AG08396 (cell line): ENCODE data around the gene SLC5A12.

Experiments used
- DNase-seq: peaks from one replicate; pipeline ENCODE4 v3.0.0; 2012; ENCODE audit warnings: low spot score, mixed read lengths

The SLC5A12 gene, protein sequence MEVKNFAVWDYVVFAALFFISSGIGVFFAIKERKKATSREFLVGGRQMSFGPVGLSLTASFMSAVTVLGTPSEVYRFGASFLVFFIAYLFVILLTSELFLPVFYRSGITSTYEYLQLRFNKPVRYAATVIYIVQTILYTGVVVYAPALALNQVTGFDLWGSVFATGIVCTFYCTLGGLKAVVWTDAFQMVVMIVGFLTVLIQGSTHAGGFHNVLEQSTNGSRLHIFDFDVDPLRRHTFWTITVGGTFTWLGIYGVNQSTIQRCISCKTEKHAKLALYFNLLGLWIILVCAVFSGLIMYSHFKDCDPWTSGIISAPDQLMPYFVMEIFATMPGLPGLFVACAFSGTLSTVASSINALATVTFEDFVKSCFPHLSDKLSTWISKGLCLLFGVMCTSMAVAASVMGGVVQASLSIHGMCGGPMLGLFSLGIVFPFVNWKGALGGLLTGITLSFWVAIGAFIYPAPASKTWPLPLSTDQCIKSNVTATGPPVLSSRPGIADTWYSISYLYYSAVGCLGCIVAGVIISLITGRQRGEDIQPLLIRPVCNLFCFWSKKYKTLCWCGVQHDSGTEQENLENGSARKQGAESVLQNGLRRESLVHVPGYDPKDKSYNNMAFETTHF

GRCh38 chr11:26721948-26722475 lies at the start of gene SLC5A12:
Gene SLC5A12, minus strand, starts transcription at chr11:26722060. Its CDS starts 346 bp downstream, at chr11:26721714.
- no peak for DNase-seq

GRCh38 chr11:26769027-26769426 lies 47.2 kb upstream of the SLC5A12 start:
- no peak for DNase-seq

DNA sequence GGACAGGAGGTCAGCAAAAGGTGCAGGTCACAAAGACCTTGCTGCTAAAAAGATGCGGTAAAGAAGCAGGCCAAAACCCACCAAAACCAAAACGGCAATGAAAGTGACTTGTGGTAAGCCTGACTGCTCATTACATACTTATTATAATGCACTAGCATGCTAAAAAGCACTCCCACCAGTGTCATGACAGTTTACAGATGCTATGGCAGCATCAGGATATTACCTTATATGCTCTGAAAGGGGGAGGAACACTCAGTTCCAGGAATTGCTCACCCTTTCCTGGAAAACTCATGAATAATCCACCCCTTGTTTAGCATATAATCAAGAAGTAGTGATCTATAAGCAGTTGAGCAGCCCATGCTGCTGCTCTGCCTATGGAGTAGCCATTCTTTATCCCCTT lies 45.2 kb upstream of the SLC5A12 start:
- DNase-seq: no peak

DNA sequence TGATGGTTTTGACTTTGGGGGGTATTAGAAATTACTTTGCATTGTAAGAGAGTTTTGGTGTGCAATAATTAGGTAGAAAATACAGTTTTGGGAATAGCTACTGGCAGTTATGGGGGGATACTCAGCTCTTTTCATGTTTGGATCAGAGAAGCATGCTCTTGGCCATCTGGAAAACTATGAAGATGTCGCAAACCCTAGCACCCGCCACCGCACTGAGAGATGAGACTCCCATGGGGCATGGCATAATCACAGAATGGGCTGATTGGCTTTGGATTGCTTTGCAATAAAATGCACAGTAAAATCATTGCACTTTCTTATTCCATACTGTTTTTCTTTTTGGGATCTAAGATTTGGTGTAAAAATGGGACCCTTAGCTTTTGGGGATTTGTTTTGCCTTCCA lies 43.5 kb upstream of the SLC5A12 start:
- no peak for DNase-seq

DNA sequence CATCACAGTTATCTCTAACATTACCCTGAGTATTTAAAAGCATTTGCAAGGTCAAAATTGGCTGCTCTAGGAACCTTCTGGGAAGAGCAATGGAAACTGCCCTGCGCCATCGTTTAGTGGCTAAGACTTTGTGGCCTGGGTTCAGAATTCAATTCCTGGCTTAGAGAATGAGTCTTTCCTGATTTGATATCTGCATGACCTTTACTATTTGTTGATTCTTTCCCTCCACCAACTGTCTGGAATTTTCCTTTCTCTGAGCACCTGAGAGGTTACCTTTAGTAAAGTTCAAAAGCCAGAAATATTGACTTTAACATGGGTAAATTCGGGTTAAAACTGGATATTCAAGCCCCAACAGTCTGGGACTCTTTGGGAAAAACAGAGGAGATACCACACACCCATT lies 43.0 kb upstream of the SLC5A12 start:
- DNase-seq: no peak

DNA sequence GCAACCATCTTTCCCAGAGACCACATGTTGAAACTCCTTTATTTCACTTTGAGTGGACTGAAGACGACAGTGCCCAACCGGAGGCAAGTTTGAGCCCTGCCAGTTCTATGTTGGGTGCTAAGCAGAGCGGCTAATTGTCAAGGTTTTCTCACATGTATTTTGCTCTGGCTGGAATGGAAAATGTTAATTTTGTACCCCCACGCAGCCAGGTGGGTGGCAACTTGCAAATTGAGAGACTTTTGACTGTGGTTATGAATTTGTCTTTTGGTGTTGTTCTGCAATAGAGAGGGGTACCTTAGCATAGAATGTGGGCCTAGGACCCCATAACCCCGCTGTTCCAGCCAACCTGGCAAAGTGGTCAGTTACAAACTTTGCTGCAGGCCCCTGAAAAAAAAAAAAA lies 42.5 kb upstream of the SLC5A12 start:
- DNase-seq: no peak

DNA sequence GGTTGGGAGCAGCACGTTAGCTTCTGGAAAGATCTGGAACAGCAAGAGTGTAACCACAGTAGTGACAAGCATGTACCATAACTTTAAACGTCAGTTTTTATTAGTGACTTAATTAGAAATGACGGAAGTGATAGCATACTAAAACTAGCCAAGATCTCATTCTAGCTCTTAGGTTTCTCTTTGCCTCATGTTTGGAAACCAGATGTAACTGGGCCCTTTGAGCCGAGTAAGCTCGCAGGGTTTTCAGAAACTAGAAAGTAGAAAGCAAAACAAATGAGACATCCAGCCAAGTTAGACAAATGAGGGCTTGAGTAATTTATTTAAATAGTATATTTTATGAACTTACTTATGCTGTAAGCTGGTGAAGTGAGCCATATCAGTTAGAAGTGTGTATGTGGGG lies 40.2 kb upstream of the SLC5A12 start:
- DNase-seq: no peak

DNA sequence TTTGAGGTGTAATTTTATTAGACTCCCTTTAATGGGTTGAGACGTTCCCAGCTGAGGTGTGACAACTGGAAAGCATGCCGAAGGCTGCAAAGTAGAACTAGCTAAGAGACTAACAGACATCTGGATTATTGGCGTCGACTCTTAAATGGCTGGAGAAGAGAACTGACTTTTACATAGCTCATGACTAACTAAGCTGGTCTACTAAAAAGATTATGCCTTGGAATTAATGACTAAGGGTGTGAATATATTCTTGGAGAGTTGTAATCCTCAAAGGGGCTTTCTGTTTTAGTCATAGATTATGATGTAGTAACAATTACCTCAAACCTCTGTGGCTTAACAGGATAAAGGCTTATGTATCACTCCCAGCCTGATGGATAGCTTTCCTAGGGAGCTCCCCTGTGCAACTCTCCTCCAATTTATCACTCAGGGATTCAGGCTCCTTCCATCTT lies 39.5 kb upstream of the SLC5A12 start:
- no peak for DNase-seq

GRCh38 chr11:26757995-26758394 lies 36.1 kb upstream of the SLC5A12 start:
- DNase-seq: no peak

GRCh38 chr11:26755762-26756161 lies 33.9 kb upstream of the SLC5A12 start:
- DNase-seq: no peak

DNA sequence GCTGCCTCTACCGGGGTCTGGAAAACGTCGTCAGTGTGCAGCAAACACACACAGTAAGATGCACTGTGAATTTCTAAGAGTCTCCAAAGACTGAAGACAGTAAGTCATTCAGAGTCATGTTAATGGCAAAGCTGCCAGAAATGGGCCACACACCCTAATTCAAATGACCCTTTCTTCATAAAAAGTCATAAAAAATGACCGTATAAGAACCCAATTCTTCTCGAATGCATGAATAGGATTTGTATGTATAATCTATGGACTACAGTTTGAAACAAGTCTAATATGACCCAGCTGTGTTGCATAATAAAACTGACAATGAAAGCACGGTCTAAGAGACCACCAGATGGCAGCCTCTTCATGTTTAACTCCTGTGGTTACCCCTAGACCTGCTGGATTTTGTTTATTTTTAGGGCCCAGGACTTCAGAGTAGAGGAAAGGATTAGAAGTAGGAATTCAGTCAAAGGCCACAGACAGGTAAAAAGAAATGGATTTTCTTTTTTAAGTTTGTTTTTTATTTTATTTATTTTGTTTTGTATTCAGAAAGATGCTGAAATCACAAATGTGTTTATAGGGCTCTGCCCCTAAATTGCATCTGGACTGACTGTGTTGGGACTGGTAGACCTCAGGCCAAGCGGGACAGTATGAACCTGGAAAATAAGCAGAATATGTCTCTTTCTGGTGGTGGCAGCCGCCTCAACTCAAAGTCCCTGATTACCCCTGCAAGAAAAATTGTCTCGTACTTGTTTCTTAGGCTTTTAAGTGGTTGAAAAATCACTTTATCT lies 32.1 kb upstream of the SLC5A12 start:
- DNase-seq: peak; percentile 48

DNA sequence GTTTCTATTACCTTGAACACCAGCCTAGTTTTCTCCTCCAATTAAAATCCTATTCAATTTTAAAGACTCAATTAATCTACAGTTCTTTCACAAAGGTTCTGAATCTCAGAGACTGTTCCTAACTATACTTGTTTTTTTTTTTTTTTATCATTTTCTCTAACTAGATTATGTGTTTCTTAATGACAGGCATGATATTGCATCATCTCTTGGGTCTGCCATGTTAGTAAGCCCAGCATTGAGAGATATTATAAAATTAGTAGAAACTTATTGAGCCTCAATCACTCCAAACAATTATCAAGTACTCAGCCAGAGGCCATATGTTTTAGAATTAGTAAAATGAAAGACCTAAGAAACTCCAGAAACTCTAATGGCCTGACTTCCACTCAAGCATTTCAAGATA lies 28.1 kb upstream of the SLC5A12 start:
- no peak for DNase-seq

DNA sequence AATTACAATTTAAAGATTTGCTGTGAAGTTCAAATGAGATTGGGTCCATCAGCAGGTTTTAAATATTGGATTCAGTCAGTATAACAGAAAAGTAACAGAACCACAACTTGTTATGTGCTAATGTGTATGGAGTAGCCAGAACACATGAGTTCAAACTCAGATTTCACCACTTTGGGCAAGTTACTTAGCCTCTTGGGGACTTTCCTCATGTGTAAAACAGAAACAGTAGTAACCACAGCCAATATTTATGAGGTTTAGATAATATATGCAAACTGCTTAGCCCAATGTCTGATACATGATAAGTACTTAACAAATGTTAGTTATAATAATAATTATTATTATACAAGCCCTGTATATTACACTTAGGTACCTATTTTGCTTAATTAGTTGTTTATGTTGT lies 21.8 kb upstream of the SLC5A12 start:
- DNase-seq: no peak

GRCh38 chr11:26742966-26743365 lies 21.1 kb upstream of the SLC5A12 start:
- no peak for DNase-seq

DNA sequence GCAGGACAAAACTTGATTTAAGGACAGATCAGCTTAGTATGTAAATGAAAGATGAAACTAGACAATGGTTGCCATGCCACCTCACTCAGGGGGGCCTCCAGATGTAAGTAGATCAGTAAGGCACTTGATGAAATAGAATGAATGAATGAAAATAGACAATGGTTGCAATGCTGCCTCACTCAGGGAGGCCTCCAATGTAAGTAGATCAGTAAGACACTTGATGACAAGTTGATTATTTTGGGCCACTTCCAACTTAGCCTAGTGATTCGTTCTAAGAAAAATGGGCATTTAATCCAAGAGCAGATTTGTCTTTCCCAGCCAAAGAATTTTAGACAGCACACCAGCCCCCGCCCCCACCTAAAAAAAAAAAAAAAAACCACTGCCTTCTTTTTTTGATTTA lies 19.2 kb upstream of the SLC5A12 start:
- DNase-seq: peak; percentile 2

DNA sequence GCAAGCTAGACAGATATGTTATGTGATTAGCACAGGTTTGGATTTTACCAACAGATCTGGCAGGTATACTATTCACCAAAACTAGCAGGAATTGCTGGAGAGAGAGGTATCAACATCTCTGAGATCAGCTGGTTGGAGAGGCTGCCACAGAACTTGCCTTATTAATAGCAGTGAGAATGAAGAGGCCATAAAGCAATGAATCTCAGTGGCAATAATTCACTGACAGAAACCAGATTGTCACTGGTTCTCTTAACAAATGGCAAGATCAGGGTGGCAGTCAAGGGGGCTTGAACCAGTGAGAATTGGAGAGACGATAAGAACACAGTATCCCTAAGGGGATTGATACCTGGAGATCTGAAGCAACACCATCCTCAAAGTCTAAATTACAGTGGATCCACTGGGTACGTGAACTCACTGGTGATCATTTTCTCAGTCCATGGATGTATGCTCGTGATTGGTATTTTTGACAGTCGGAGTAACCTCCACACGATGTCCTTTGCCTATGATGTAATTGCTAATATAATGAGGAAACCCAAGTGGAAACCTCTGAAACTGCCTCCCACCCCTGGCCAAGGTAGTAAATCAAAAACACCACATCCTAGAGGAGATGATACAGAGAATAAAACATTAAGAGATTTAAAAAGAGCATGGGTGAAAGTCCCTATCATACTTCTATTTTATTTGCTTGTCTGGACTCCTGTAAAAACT lies 17.7 kb upstream of the SLC5A12 start:
- no peak for DNase-seq

DNA sequence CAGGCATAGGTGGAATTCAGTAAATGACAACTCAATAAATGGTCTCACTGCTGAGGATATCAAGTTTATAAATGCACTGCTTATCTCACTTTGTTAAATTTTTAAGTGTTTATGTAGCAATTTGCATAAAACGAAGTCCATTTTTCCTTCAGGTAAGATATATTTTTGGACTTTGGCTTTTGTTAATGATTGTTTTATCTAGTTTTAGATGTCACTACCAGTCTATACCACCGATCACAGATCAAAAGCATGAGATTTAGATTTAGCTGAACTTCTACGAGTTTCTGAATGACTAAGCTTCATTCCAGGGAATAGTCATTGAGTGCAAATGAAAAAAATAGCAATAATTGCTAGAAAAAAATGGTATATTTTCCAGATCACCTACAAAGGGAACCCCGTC lies 12.8 kb upstream of the SLC5A12 start:
- DNase-seq: no peak

DNA sequence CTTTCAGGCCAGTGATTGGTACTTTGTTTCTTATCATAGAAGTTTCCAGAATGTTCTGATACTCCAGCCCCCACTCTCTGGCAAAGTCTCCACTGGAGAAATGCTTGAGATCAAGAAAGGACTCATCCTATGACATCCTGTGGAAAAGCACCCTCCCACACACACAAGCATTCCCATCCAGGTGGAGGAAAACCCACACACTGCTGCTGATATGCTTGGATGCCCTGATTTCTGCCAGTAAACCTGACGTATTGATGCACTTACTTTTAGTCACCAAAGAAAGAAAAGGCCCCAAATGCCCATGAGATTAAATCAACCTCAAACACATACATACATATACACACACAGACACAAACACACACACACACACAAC lies 9.2 kb upstream of the SLC5A12 start:
- DNase-seq: no peak

DNA sequence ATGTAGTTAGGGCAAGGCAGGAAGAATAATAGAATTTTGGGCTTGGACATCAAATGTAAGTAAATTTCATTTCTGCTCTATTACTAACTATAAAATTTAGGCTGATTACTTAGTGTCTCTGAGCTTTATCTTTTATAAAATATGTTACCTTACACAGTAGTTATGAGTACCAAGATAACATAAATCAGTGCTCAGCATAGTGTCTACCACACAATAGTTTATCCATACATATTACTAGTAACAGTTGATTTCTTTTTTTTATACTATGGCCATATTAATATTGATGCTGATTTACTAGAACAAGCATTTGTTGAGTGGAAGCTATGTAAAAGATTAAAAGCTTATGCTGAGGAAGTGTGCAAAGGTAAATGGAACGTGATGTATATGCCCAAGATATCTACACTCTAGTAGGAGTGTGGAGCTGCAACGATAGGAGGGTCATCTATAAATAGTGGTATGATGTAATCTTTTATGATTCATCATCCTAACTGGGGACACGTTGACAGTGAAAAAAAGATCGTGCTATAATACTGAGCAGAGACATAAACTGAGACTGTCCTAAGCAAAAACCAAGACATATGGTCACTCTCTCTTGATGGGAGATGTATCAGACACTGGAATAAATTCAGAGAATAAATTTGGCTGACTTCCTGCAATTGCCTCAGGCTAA lies 8.7 kb upstream of the SLC5A12 start:
- no peak for DNase-seq

DNA sequence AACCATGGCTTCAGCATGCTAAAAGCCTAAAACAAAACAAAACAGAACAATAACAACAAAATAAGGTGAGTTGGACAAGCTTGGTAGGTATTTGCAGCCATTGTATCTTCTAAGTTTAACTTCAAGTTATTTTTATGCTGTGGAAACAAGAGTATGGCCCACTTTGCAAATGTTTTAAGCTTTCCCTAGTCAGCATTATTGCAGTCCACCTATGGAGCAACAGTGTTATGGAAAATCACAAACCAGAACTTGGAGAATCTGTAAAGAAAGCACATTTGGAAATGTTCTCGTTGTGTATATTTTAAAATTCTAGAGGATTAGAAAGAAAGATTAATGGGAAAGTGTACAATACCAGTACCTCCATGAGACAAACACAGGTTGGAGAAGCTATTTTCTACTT lies 7.4 kb upstream of the SLC5A12 start:
- no peak for DNase-seq

- no peak for DNase-seq
These were observed 5.1 kb upstream of the SLC5A12 start for GRCh38 chr11:26726960-26727359.

DNA sequence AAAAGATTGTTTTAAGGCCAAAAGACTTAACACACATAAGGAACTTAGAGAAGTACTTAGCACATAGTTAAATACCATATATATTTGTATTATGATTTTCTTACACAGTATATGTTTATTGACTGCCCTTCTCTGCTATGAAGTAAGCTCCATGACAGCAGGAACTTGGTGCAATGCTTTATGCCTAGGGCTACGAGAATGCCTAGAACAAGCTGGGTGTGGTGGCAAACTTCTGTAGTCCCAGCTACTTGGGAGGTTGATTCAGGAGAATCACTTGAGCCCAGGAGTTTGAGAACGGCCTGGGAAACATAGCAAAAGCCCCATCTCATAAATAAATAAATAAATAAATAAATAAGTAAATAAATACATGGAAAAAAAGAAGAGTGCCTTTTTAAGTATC lies 1.9 kb downstream of the SLC5A12 start:
- no peak for DNase-seq
